ENCODE results near the gene NTNG2. TPM values are rescaled to one million over a fixed set of nuclear protein-coding genes. Genes with fewer than 3 reads are reported as not detected.

Gene NTNG2
- total and polyA plus RNA-seq, 2 donors (not counting 3 experiments of a cell fraction or from before 2014, with no cell fraction given) = 0.08 to 0.88 TPM

DNA sequence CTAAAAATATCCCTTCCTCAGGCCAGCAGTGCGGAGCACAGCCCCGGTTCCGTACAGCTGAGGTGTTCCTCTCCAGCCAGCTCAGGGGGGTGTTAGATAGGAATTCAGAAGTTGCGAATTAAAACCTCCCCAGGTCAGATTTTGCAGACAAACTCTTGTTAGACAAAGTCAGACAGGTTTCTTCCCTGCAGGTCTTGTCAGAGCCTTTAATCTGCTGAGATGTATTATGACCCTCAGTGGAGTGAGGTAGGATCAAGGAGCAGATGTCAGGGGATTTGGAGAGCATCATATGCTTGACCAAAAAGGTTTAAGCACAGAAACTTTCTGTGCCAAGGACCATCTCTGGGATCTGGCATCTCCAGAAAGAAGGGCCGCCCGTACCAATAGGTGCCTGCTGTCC, 60.1 kb downstream of the NTNG2 start:
- BruUV-seq (replicated peaks) = no TSS peak
- H3K4me1 ChIP-seq (ENCODE audit: control insufficient read depth, extremely low read depth, insufficient read depth, low read length) = no peaks in the 10 kb centered on the region
- no peak overlapping the region for H3K4me2 ChIP-seq (ENCODE audit: insufficient read depth, low read length)
- no peak for FAIRE-seq
- no peak overlapping the region for H3K9ac ChIP-seq (replicated peaks; ENCODE audit: extremely low read depth, insufficient read depth, low read length)
- ChIA-PET POLR2A (no interaction called here), CTCF (interaction anchor here (0.6 to 1.0 kb wide), 3 partner anchors 12 to 52 kb away, joined by 3 to 4 read pairs (median 3); no protein-coding TSS in a partner anchor)
- dilution Hi-C loops (cut with MboI; ENCODE audit: extremely low pct_ligation_motif_present, low sequenced_read_pairs) = no loop called here
- no peaks in the 10 kb centered on the region for H3K9me3 ChIP-seq (replicated peaks; ENCODE audit: control insufficient read depth, insufficient read depth, low read length)
- no peak for DNase-seq (ENCODE audit: low read depth, low spot score)
- TF ChIP-seq MYC (IDR thresholded peaks at IDR 0.05; ENCODE audit: low read depth, low read length) = no peak
- H3K27me3 ChIP-seq (ENCODE audit: control insufficient read depth in 2 of 2, insufficient read depth in 2 of 2, low read length in 2 of 2) = peaks cover 9 to 10% of the 10 kb centered on the region in 2 experiments
- no peak overlapping the region for H2AFZ ChIP-seq (ENCODE audit: low read depth, low read length)
- H4K20me1 ChIP-seq (replicated peaks; ENCODE audit: control insufficient read depth, extremely low read depth, insufficient read depth, low read length) = no peaks in the 10 kb centered on the region
- H3K79me2 ChIP-seq (ENCODE audit: control insufficient read depth, insufficient read depth, low read length) = no peaks in the 10 kb centered on the region
- H3K9me1 ChIP-seq (replicated peaks; ENCODE audit: control insufficient read depth, extremely low read depth, insufficient read depth, low read length) = no peaks in the 10 kb centered on the region
- H3K36me3 ChIP-seq (ENCODE audit: control insufficient read depth in 2 of 2, extremely low read depth in 1 of 2, insufficient read depth in 2 of 2, low read length in 2 of 2) = no peaks in the 10 kb centered on the region
- intact Hi-C loops (cut with micrococcal nuclease) = no loop called here
- no peak overlapping the region for H3K27ac ChIP-seq (ENCODE audit: insufficient read depth, low read depth, low read length)
- H3K4me3 ChIP-seq (replicated peaks in 1 of 3; ENCODE audit: insufficient read depth in 1 of 3, low read depth in 1 of 3, low read length in 3 of 3) = no peak overlapping the region

DNA sequence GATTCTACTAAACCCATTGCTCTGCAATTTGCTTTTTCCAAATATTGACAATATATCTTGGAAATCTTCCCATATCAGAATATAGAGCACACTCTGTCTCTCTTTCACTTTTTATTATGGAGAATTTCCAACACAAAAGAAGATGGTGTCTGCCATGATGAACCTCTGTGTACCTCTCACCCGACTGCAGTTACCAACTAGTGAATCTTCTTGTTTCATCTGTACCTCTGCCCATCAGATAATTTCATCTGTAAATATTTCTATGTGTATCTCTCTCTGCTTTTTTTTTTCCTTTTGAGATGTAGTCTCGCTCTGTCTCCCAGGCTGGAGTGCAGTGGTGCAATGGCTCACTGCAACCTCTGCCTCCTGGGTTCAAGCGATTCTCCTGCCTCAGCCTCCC, 62.8 kb downstream of the NTNG2 start:
- Histone ChIP-seq H3K9me1 (replicated peaks; ENCODE audit: control insufficient read depth, extremely low read depth, insufficient read depth, low read length) (no peaks in the 10 kb centered on the region), H3K27ac (ENCODE audit: insufficient read depth, low read depth, low read length) (no peak overlapping the region), H3K4me2 (ENCODE audit: insufficient read depth, low read length) (no peak overlapping the region), H4K20me1 (replicated peaks; ENCODE audit: control insufficient read depth, extremely low read depth, insufficient read depth, low read length) (no peaks in the 10 kb centered on the region), H2AFZ (ENCODE audit: low read depth, low read length) (no peak overlapping the region), H3K9me3 (replicated peaks; ENCODE audit: control insufficient read depth, insufficient read depth, low read length) (no peaks in the 10 kb centered on the region), H3K4me3 (replicated peaks in 1 of 3; ENCODE audit: insufficient read depth in 1 of 3, low read depth in 1 of 3, low read length in 3 of 3) (no peak overlapping the region), H3K79me2 (ENCODE audit: control insufficient read depth, insufficient read depth, low read length) (no peaks in the 10 kb centered on the region), H3K4me1 (ENCODE audit: control insufficient read depth, extremely low read depth, insufficient read depth, low read length) (no peaks in the 10 kb centered on the region), H3K9ac (replicated peaks; ENCODE audit: extremely low read depth, insufficient read depth, low read length) (no peak overlapping the region), H3K27me3 (ENCODE audit: control insufficient read depth in 2 of 2, insufficient read depth in 2 of 2, low read length in 2 of 2) (peaks cover 9 to 10% of the 10 kb centered on the region in 2 experiments), H3K36me3 (ENCODE audit: control insufficient read depth in 2 of 2, extremely low read depth in 1 of 2, insufficient read depth in 2 of 2, low read length in 2 of 2) (no peaks in the 10 kb centered on the region)
- ChIA-PET POLR2A (no interaction called here), CTCF (no interaction called here)
- intact Hi-C loops (cut with micrococcal nuclease) (no loop called here), dilution Hi-C loops (cut with MboI; ENCODE audit: extremely low pct_ligation_motif_present, low sequenced_read_pairs) (no loop called here)
- no peak for FAIRE-seq
- TF ChIP-seq JUN (IDR thresholded peaks at IDR 0.05; ENCODE audit: borderline replicate concordance, insufficient read depth, insufficient read length, low read depth) (no peak), POLR2AphosphoS5 (IDR thresholded peaks at IDR 0.05; ENCODE audit: insufficient read depth, low read depth, low read length) (no peak), GATA2 (IDR thresholded peaks at IDR 0.05; ENCODE audit: insufficient read depth, insufficient read length, low read depth, low read length) (no peak), POLR2A (IDR thresholded peaks at IDR 0.05; ENCODE audit: low read depth, low read length) (no peak), EZH2 (IDR thresholded peaks at IDR 0.05; ENCODE audit: borderline replicate concordance, low read depth, low read length, severe bottlenecking) (no peak), MYC (IDR thresholded peaks at IDR 0.05; ENCODE audit: low read depth, low read length) (no peak), FOS (IDR thresholded peaks at IDR 0.05; ENCODE audit: borderline replicate concordance, insufficient read depth, low read length) (no peak)
- TF ChIP-seq, protein P1, sequence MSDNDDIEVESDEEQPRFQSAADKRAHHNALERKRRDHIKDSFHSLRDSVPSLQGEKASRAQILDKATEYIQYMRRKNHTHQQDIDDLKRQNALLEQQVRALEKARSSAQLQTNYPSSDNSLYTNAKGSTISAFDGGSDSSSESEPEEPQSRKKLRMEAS (IDR thresholded peaks at IDR 0.05; ENCODE audit: insufficient read depth, insufficient read length) = no peak
- TF ChIP-seq, protein P2, sequence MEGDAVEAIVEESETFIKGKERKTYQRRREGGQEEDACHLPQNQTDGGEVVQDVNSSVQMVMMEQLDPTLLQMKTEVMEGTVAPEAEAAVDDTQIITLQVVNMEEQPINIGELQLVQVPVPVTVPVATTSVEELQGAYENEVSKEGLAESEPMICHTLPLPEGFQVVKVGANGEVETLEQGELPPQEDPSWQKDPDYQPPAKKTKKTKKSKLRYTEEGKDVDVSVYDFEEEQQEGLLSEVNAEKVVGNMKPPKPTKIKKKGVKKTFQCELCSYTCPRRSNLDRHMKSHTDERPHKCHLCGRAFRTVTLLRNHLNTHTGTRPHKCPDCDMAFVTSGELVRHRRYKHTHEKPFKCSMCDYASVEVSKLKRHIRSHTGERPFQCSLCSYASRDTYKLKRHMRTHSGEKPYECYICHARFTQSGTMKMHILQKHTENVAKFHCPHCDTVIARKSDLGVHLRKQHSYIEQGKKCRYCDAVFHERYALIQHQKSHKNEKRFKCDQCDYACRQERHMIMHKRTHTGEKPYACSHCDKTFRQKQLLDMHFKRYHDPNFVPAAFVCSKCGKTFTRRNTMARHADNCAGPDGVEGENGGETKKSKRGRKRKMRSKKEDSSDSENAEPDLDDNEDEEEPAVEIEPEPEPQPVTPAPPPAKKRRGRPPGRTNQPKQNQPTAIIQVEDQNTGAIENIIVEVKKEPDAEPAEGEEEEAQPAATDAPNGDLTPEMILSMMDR (IDR thresholded peaks at IDR 0.05; ENCODE audit: extremely low read depth in 1 of 2, insufficient read depth in 1 of 2, low read depth in 1 of 2, low read length in 2 of 2) = no peak
- DNase-seq (ENCODE audit: low read depth, low spot score) = no peak
- BruUV-seq (replicated peaks) = no TSS peak
